ENCODE measurements around the gene C14orf119.
A peak's percentile ranks its signal among the peaks of the same experiment; 100 is the strongest.

Gene C14orf119

GRCh38 chr14:23062002-23062401 lies 33.3 kb upstream of the C14orf119 start:
- no peak for FAIRE-seq

- no peak for FAIRE-seq
Observed at GRCh38 chr14:23063601-23064000, 31.7 kb upstream of the C14orf119 start.

DNA sequence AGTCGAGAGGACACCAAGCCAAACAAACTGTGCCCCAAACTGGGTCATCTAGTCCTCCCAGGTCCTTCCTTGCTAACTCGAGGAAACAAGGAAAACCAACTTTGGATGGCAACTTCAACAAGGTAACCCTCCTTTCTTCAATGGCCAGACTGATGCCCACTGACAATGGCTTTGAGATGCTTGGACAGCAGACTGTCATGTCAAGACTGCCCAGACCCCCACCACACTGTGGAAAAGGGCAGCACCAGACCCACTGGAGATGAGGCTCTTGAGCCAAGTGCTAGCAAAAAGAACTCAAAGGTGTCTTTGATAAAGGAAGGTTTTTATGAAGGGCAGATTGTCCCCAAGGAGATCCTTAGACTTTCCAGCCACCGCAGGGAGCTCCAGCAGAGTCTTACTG lies 28.9 kb upstream of the C14orf119 start:
- FAIRE-seq: no peak

- no peak for FAIRE-seq
Observed at GRCh38 chr14:23066855-23067744, 28.2 kb upstream of the C14orf119 start.

DNA sequence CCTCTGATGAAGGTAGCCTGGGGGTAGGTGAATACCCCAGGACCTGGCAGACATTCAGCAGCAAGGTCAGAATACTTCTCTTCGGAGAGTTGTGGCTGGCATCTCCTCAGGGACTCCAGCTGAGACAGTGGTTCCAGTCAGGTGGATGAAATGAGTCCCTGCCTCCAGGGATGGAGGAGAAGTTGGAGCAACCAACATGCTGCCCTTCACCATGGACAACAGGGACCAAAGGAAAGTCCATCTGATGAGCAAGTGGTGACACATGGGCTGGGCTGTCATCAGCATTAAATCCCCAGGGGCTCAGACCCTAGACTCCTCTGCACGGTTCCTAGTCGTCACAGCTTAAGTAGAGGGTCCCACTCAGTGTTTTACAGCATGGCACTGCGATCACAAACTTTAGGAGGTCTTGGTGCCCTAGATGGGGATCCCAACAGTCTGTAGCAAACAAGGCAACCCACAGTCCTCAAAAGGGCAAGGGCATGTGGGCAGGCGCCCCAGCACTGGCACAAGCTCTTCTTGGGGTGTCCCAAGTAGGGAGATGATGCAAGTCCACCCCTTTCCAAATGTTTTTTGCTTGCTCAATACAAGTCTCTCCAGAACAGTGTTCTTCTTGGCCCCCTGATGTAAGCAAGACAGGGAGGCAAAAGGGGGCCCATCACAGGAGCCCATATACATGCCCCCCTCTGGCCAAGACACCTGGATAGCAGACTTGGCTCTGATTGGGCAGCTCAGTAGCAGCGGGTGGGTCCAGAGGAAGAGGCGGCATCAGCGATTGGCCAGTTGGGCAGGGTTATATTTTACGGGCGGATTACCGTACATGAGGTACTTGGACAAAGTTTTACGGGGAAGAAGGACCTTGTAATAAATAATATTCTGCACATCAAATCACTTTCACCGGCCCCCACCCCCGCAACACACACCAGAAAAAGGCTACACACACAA lies 27.2 kb upstream of the C14orf119 start:
- no peak for FAIRE-seq

DNA sequence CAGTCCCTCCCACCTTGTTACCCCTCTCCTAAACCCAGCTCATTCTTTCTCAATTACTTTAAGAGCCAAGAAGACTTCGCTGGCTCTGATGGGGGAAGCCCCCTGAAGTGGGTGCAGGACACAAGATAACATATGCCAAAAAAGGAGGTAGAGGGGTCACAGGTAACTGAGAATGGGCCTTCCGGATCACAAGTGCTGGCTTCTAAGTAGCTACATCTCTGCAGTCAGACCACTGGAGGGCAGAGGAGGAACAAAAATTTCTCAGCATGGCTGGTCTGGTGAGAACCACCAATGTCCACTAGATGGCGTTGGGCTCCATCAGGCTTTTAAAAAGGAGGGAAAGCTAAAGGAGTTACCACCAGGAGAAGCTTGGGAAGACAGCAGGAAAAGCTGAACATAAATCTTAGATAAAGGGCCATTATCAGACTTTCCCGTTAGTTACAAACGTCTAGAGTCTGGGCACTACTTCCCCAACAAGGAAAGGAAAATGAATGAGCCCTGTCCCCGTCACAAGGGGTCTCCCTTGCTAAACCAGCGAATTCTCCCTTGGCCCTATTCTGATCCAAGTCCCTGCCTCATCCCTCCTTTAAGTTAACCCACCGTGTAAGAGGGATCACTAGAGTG lies 26.4 kb upstream of the C14orf119 start:
- peak; percentile 92 for FAIRE-seq

- no peak for FAIRE-seq
Observed at GRCh38 chr14:23069413-23069806, 25.9 kb upstream of the C14orf119 start.

GRCh38 chr14:23070262-23071129 lies 24.8 kb upstream of the C14orf119 start:
- no peak for FAIRE-seq

DNA sequence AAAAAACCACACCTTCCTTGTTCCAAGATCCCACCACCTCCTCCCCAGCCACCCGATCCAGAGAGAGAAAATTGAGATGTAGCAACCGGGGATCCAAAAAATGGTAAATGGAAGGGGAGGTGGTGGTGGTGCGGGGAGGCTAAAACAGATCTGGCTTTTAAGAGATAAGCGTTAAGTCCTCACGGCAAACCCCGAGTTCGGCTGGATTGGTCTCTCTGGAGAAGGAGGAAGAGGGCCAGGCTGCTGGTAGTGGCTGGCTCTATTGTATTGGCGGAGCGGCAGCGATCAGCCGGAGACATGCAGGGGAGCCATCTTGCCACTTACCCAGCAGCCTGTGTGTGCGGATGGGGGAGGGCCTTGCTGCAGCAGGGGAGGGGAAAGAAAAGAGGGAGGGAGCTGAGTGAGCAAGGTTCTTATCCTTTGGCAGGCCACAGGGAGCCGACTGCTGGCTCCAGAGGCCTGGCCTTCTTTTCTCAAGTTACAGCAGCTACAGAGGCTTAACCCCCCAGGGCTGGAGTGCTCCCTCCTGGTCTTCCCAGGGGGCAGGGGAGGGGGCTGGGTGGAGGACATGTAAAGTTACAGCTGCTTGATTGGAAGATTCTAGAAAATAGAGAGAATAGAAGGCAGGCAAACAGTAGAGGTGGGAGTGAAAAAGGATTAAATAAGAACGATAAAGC lies 23.9 kb upstream of the C14orf119 start:
- FAIRE-seq: no peak

GRCh38 chr14:23071921-23072539 lies 23.3 kb upstream of the C14orf119 start:
- FAIRE-seq: no peak

DNA sequence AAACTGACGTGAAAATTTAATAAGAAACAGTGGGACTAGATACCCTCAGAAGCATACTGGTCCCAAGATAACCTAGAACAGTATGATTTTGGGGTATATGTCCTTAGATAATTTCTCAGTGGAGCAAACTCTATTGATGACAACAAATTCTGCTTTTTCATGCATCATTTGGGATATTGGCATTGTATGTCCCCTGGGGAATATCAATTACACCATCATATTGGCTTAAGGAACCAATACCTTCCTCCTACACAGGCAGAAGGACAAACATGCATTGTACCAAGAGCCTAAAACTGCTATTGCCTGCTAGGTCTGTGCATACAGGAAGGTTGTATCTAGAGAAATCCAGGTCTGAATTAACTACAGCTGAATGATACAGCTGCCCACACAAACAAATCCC lies 20.4 kb upstream of the C14orf119 start:
- no peak for FAIRE-seq

DNA sequence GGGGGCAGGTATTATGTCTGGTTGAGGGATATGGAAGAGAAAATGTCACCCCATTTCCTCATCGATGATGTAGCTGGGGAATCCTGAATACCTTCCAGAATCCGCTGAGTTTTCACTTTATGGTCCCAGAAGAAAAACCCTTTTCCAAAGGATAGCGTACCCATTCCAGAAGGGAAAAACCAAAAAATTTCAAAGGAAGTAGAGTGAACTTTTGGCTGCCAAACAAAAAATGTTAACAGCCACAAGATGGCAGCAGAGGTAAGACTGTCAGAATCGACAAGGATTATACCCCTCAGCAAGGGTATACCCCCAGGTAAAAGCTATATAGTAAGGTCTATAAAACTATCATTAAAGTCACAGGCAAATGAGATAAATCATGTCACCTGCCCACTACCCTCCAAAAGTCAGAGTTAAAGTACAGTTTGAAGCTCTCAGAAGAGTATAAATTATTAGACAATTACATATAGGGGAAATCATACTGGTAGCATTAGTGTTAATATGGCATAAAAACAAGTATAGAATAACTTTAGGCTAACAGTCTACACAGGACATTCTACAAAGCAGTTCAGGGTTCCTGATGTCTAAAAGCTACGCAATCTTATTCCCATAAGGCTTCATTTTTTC lies 18.4 kb upstream of the C14orf119 start:
- peak; percentile 40 for FAIRE-seq

GRCh38 chr14:23077962-23078361 lies 17.3 kb upstream of the C14orf119 start:
- no peak for FAIRE-seq

DNA sequence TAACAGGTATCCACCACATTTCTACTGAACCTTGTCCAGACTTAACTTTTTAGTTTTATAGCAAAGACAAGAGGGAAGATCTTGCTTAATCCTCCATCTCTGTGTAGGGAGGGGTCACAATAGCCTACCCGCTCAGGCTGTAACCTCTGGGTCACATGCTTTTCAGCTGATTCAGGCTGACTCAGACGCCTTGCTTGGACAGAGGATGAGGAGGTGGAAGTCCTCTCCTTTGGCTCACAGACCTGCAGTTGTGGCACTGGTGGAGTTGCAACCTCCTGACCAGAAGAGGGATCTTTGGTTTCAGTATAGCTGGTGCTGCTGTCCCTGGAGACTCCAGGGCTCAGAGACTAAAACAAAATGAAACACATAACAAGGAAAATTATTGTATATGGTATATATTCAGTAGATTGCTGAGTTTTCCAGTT lies 16.6 kb upstream of the C14orf119 start:
- no peak for FAIRE-seq

GRCh38 chr14:23079716-23080115 lies 15.6 kb upstream of the C14orf119 start:
- FAIRE-seq: no peak

DNA sequence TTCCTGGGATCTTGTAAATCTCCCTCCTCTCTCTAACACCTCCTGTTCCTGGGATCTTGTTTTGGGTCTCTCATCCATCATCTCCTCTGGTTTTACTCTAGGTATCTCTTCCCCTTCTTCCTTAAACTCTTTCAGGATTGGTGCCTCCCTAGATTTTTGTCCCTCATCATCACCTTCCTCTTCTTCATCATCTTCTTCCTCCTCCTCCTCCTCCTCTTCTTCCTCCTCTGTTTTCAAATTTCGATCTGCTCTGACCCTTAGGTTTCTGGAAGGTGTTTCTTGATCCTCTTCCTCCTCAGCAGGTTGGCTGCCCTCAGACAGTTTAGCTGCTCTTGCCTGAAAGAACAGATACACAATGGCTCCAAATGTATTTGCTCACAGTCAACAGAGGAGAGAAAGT lies 14.8 kb upstream of the C14orf119 start:
- no peak for FAIRE-seq

GRCh38 chr14:23085458-23085857 lies 9.8 kb upstream of the C14orf119 start:
- FAIRE-seq: no peak

DNA sequence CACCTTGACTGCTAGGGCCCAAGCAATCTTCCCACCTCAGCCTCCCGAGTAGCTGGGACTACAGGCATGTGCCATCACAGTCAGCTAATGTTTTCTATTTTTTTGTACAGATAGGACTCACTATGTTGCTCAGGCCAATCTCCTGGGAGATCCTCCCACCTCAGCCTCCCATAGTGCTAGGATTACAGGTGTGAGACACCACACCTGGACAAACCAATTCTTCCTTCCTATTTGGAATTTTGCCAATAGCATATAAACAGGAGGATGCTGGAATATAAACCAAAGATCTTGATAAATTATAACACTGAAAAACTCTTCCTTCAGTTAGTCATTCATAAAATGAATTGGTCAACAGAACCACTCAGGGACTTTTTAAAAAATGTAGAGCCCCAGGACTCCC lies 8.7 kb upstream of the C14orf119 start:
- no peak for FAIRE-seq

DNA sequence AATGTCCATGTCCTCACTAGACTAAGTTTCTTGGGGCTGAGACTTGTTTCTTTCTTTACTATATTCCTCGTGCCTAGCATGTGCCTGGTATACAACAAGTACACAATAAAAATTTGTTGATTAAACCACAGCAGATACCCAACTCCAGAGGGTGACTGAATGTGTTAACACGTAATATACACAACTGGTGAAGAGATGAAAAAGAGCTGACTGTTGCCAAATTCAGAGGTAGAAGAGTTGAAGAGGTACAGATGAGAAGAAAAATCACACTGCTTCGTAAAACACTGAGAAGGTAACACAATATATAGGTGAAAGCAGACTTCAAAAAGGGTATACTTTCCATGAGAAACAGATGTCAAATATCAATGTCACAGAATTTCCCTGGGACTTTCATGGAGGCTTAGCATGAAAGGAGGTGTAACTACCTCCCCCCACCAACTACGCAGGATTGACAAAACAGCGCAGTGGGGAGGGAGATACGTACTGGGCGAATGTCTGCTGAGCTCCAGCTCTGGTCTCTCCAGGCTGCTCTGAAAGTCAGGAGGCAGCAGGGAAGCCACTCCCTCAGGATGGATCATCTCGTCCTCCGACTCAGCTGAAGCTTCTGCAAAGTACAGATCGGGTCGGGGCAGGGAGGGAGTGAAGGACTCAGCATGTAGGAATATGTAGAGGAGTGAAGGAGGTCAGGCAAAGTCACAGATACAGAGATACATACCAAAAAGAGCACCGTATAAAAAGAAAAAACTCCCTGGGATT lies 5.6 kb upstream of the C14orf119 start:
- FAIRE-seq: no peak

- no peak for FAIRE-seq
Observed at GRCh38 chr14:23090254-23090636, 5.1 kb upstream of the C14orf119 start.
